ENCODE results near the gene PPP6R2. TPM values are rescaled to one million over a fixed set of nuclear protein-coding genes. Genes with fewer than 3 reads are reported as not detected.

Gene PPP6R2
- polyA plus RNA-seq, 2 of the 4 experiments (the other 2 are of a cell fraction): 9.6 to 14.7 TPM

DNA sequence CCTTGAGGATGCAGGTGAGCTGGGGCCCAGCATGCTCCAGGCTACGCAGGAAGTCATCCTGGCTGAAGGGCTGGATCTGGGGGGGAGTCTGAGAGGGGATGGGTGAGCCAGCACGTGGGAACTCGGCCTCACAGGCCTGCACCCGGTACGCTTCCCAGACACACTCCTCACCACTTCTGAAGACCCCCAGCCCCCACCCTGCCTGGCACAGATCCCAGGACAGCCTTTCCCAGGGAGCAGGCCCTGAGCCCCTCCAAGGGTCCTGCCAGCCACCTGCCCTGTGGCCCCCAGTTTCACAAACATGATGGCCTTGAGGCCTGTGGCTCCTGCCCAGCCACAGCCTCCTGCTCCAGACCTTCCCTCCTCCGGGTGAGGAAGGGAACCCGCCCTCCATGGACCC lies 30.1 kb upstream of the PPP6R2 start:
- FAIRE-seq: no peak
- CTCF ChIA-PET: interaction anchor here (1.3 to 1.7 kb wide), 2 partner anchors 14 to 51 kb away, joined by 3 to 10 read pairs; partner anchors contain the start of gene DENND6B
- POLR2A ChIA-PET: no interaction called here

DNA sequence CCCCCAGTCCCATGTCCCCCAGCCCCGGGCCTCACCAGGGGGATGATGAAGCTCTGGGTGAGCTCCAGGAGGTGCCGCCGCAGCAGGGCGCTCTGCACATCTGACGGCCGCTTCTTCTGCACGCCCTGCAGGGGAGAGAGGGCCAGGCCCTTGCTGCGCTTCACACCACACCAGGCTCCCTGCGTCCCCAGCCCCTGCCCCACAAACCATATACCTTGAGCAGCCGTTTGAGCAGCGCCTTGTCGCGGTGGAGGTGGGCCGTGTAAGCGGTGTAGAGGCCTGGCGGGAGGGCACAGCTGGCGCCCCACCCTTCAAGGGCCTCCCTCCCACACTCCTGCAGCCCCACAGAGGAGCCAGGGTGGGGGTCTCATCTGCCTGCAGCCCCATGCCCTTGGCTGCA lies 29.5 kb upstream of the PPP6R2 start:
- DNase-seq (ENCODE audit: low read depth in 1 of 2, low spot score in 1 of 2) (no peak), FAIRE-seq (no peak), ATAC-seq (no peak)
- H3K4me3 ChIP-seq: no peak overlapping the region
- H3K27ac ChIP-seq: no peak overlapping the region
- no peaks in the 10 kb centered on the region for H3K9me3 ChIP-seq
- H3K4me1 ChIP-seq: peaks cover 7% of the 10 kb centered on the region; the same call in 2 of the 3 replicates
- POLR2A ChIA-PET: no interaction called here
- WGBS (ENCODE audit: missing lambda C conversion rate): 88% methylated on average over 9 of the region's 17 CpGs
- TF ChIP-seq BHLHE40 (IDR thresholded peaks at IDR 0.05; ENCODE audit: low read depth, low read length) (no peak), USF2 (IDR thresholded peaks at IDR 0.05) (no peak), NR3C1 (IDR thresholded peaks at IDR 0.05) (no peak), CEBPB (IDR thresholded peaks at IDR 0.05) (no peak)
- H3K4me2 ChIP-seq: no peak overlapping the region
- CTCF ChIA-PET: interaction anchor here (0.7 to 1.7 kb wide), 3 partner anchors 13 to 51 kb away, joined by 3 to 10 read pairs (median 3); partner anchors contain the start of gene DENND6B

More for the DNA sequence above, 30.1 kb upstream of the PPP6R2 start:
- no peak overlapping the region for H3K4me3 ChIP-seq
- WGBS (ENCODE audit: missing lambda C conversion rate): 87% methylated on average over 6 of the region's 7 CpGs
- ATAC-seq (no peak), DNase-seq (ENCODE audit: low read depth in 1 of 2, low spot score in 1 of 2) (no peak)
- H3K4me2 ChIP-seq: no peak overlapping the region
- TF ChIP-seq POLR2AphosphoS2 (conservative IDR thresholded peaks at IDR 0.05; ENCODE audit: low read length): no peak
- TF ChIP-seq NFE2L2 (conservative IDR thresholded peaks at IDR 0.05; ENCODE audit: low read length): no peak
- TF ChIP-seq NR3C1 (IDR thresholded peaks at IDR 0.05): no peak
- TF ChIP-seq CEBPB (IDR thresholded peaks at IDR 0.05): no peak
- TF ChIP-seq ZFP36 (IDR thresholded peaks at IDR 0.05; ENCODE audit: borderline replicate concordance, partially characterized antibody): no peak
- no peak for TF ChIP-seq EHF (CRISPR knock-in tag; IDR thresholded peaks at IDR 0.05)
- no peak for TF ChIP-seq CHD4 (IDR thresholded peaks at IDR 0.05; ENCODE audit: borderline replicate concordance)
- no peak for TF ChIP-seq CBX8 (IDR thresholded peaks at IDR 0.05)
- no peak for TF ChIP-seq MAZ (IDR thresholded peaks at IDR 0.05; ENCODE audit: borderline replicate concordance, low read depth, low read length)
- TF ChIP-seq HOXA7 (CRISPR knock-in tag; IDR thresholded peaks at IDR 0.05): no peak
- TF ChIP-seq JUN (IDR thresholded peaks at IDR 0.05): no peak
- no peak for TF ChIP-seq HDAC2 (IDR thresholded peaks at IDR 0.05)
- TF ChIP-seq NPAS2 (CRISPR knock-in tag; IDR thresholded peaks at IDR 0.05; ENCODE audit: borderline replicate concordance): no peak
- no peak for TF ChIP-seq RNF2 (IDR thresholded peaks at IDR 0.05; ENCODE audit: borderline replicate concordance, low read depth)
- TF ChIP-seq, protein P1, sequence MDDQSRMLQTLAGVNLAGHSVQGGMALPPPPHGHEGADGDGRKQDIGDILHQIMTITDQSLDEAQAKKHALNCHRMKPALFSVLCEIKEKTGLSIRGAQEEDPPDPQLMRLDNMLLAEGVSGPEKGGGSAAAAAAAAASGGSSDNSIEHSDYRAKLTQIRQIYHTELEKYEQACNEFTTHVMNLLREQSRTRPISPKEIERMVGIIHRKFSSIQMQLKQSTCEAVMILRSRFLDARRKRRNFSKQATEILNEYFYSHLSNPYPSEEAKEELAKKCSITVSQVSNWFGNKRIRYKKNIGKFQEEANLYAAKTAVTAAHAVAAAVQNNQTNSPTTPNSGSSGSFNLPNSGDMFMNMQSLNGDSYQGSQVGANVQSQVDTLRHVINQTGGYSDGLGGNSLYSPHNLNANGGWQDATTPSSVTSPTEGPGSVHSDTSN (IDR thresholded peaks at IDR 0.05): no peak
- TF ChIP-seq KDM5A (IDR thresholded peaks at IDR 0.05): no peak
- no peak for TF ChIP-seq RARB (CRISPR knock-in tag; IDR thresholded peaks at IDR 0.05)
- H3K9me3 ChIP-seq: no peaks in the 10 kb centered on the region
- H3K27ac ChIP-seq: no peak overlapping the region
- peaks cover 13% of the 10 kb centered on the region for H3K4me1 ChIP-seq

DNA sequence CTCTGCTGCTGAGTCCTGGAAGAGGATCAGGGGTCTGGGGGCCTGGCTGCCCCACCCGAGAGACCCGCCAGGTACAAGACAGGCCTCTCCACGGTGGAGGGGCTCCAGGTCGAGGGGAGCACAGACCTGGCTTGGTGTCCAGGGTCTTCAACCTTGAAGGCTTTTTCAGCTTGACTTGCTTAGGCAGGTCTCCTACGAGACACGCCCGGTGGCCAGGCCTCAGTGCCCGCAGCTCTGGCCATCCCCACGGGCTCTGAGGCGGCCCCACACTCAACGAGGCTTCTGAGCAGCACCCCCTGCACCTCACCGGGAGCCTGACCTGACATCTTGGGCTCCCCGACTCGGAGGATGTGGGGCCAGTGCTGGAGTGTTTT lies 29.1 kb upstream of the PPP6R2 start:
- DNase-seq (ENCODE audit: low read depth in 1 of 2, low spot score in 1 of 2) (no peak), ATAC-seq (peak in 1 of 2 experiments; percentile 4; a peak in 1 of 6 replicates), FAIRE-seq (no peak)
- no peak overlapping the region for H3K4me3 ChIP-seq
- ChIA-PET POLR2A (no interaction called here), CTCF (interaction anchor here (0.7 to 1.7 kb wide), 4 partner anchors 9 to 52 kb away, joined by 3 to 10 read pairs (median 3); partner anchors contain the start of gene DENND6B)
- no peak overlapping the region for H3K4me2 ChIP-seq
- TF ChIP-seq EHF (CRISPR knock-in tag; IDR thresholded peaks at IDR 0.05) (no peak), ZNF302 (CRISPR knock-in tag; IDR thresholded peaks at IDR 0.05) (no peak), FOSB (CRISPR knock-in tag; IDR thresholded peaks at IDR 0.05) (no peak), SMC3 (IDR thresholded peaks at IDR 0.05) (no peak), FOSL2 (IDR thresholded peaks at IDR 0.05) (no peak), FOSL2 (CRISPR knock-in tag; IDR thresholded peaks at IDR 0.05) (no peak), HDAC2 (IDR thresholded peaks at IDR 0.05) (no peak), GATA3 (IDR thresholded peaks at IDR 0.05; ENCODE audit: borderline replicate concordance) (no peak), HEYL (CRISPR knock-in tag; IDR thresholded peaks at IDR 0.05) (no peak), CHD2 (IDR thresholded peaks at IDR 0.05; ENCODE audit: low read length, partially characterized antibody) (no peak), POLR2A (IDR thresholded peaks at IDR 0.05; ENCODE audit: low read length) (no peak), EP300 (IDR thresholded peaks at IDR 0.05) (no peak), CBX8 (IDR thresholded peaks at IDR 0.05) (no peak), NPAS2 (CRISPR knock-in tag; IDR thresholded peaks at IDR 0.05; ENCODE audit: borderline replicate concordance) (no peak), RFX5 (IDR thresholded peaks at IDR 0.05) (no peak)
- TF ChIP-seq, protein P2, sequence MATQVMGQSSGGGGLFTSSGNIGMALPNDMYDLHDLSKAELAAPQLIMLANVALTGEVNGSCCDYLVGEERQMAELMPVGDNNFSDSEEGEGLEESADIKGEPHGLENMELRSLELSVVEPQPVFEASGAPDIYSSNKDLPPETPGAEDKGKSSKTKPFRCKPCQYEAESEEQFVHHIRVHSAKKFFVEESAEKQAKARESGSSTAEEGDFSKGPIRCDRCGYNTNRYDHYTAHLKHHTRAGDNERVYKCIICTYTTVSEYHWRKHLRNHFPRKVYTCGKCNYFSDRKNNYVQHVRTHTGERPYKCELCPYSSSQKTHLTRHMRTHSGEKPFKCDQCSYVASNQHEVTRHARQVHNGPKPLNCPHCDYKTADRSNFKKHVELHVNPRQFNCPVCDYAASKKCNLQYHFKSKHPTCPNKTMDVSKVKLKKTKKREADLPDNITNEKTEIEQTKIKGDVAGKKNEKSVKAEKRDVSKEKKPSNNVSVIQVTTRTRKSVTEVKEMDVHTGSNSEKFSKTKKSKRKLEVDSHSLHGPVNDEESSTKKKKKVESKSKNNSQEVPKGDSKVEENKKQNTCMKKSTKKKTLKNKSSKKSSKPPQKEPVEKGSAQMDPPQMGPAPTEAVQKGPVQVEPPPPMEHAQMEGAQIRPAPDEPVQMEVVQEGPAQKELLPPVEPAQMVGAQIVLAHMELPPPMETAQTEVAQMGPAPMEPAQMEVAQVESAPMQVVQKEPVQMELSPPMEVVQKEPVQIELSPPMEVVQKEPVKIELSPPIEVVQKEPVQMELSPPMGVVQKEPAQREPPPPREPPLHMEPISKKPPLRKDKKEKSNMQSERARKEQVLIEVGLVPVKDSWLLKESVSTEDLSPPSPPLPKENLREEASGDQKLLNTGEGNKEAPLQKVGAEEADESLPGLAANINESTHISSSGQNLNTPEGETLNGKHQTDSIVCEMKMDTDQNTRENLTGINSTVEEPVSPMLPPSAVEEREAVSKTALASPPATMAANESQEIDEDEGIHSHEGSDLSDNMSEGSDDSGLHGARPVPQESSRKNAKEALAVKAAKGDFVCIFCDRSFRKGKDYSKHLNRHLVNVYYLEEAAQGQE (IDR thresholded peaks at IDR 0.05): no peak
- TF ChIP-seq, protein P3, sequence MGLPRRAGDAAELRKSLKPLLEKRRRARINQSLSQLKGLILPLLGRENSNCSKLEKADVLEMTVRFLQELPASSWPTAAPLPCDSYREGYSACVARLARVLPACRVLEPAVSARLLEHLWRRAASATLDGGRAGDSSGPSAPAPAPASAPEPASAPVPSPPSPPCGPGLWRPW (IDR thresholded peaks at IDR 0.05): no peak
- H3K9me3 ChIP-seq: no peaks in the 10 kb centered on the region
- no peak overlapping the region for H3K27ac ChIP-seq
- H3K4me1 ChIP-seq: 0 out of 3 replicates have a peak, but pooled peaks cover 3% of the 10 kb centered on the region
- 50% methylated on average over 5 of the region's 14 CpGs for WGBS (ENCODE audit: missing lambda C conversion rate)

Data from A549 (cell line).